MCF 10A (cell line): ENCODE measurements around the gene MEI1. TPM values are rescaled to one million over a fixed set of nuclear protein-coding genes. Genes with fewer than 3 reads are reported as not detected.
"Not testable (repeated sequence)": the region's sequence is repeated elsewhere in the genome, so short reads cannot be mapped to it uniquely, and the experiment has no call there.

ENCODE experiments used
- BruUV-seq: library from RNA; stranded (reverse); fragments of 400-500 nt; replicated peaks from 2 replicates; lab custom pipeline; 2021; lab: Mats Ljungman, UMichigan
- CTCF ChIA-PET: fragments of 300-600 bp; sonication (Branson Sonifier 250); formaldehyde crosslinking; extraction: SDS; loops from one replicate; lab custom pipeline; 2021; ENCODE audit warnings: antibody characterized with exemption, inconsistent platforms; lab: Yijun Ruan, JAX
- POLR2A ChIA-PET: fragments of 300-600, 350-650 bp; sonication (Branson Sonifier 250); formaldehyde crosslinking; extraction: SDS; loops from one replicate; lab custom pipeline; 2020; ENCODE audit warnings: antibody characterized with exemption, inconsistent platforms; lab: Yijun Ruan, JAX
- DNase-seq: peaks from one replicate; pipeline ENCODE4 v3.0.0-alpha.2; 2018; ENCODE audit not compliant: unreplicated experiment
- H3K27ac Mint-ChIP-seq: one replicate; pipeline ENCODE4 v1.8.0; 2022; ENCODE audit warnings: mild to moderate bottlenecking, low read depth, mixed read lengths; ENCODE audit not compliant: unreplicated experiment
- H3K27me3 Mint-ChIP-seq: one replicate; pipeline ENCODE4 v1.8.0; 2022; ENCODE audit warnings: mixed read lengths; ENCODE audit not compliant: insufficient read depth, unreplicated experiment
- H3K36me3 Mint-ChIP-seq: one replicate; pipeline ENCODE4 v1.8.0; 2022; ENCODE audit warnings: mild to moderate bottlenecking, moderate library complexity, mixed read lengths; ENCODE audit not compliant: insufficient read depth, unreplicated experiment
- H3K4me1 Mint-ChIP-seq: one replicate; pipeline ENCODE4 v1.8.0; 2022; ENCODE audit warnings: mixed read lengths; ENCODE audit not compliant: insufficient read depth, unreplicated experiment
- H3K4me3 Mint-ChIP-seq: one replicate; pipeline ENCODE4 v1.8.0; 2022; ENCODE audit warnings: mild to moderate bottlenecking, moderate library complexity, mixed read lengths; ENCODE audit not compliant: unreplicated experiment
- H3K9me3 Mint-ChIP-seq: one replicate; pipeline ENCODE4 v1.8.0; 2022; ENCODE audit warnings: mixed read lengths; ENCODE audit not compliant: unreplicated experiment
- CTCF ChIP-seq: fragments of 200-600 bp; IDR thresholded peaks from one replicate; pipeline ENCODE4 v1.8.0; 2022; ENCODE audit warnings: antibody characterized with exemption, mild to moderate bottlenecking; ENCODE audit not compliant: unreplicated experiment
- intact Hi-C: fragments of 100-400 bp; cut with micrococcal nuclease; formaldehyde crosslinking; loops from 2 replicates; pipeline ENCODE4 v1.14.1; 2022
- total RNA-seq: library from RNA; stranded (reverse); gene quantifications from 2 replicates; pipeline ENCODE4 v1.2.3, GENCODE V29; 2022

Gene MEI1
- total RNA-seq, 1 experiment from 2014 or later = not detected

GRCh38 chr22:41682033-41682807 lies 17.1 kb upstream of the MEI1 start:
- CTCF ChIA-PET = interaction anchor here (0.7 kb wide), 1 partner anchor 15 kb away, joined by 3 read pairs; no protein-coding TSS in a partner anchor
- H3K9me3 Mint-ChIP-seq = no peaks in the 10 kb centered on the region
- peaks cover 18% of the 10 kb centered on the region for H3K4me1 Mint-ChIP-seq
- no peaks in the 10 kb centered on the region for H3K27me3 Mint-ChIP-seq
- BruUV-seq = TSS peak; percentile 63
- DNase-seq = peak; percentile 85
- intact Hi-C loops = loop anchor here (2.0 kb wide), 1 partner anchor 15 kb away; no protein-coding TSS in a partner anchor
- POLR2A ChIA-PET = interaction anchor here (0.6 to 2.3 kb wide), 4 partner anchors 8 to 255 kb away, joined by 3 to 17 read pairs (median 3); partner anchors contain the start of gene SREBF2
- H3K36me3 Mint-ChIP-seq = peaks cover 44% of the 10 kb centered on the region
- peak overlapping the region; percentile 87 for H3K4me3 Mint-ChIP-seq
- peak overlapping the region; percentile 90 for H3K27ac Mint-ChIP-seq
- TF ChIP-seq CTCF = no peak

- DNase-seq = no peak
- ChIA-PET CTCF (interaction anchor here (0.6 to 0.9 kb wide), 3 partner anchors 10 to 182 kb away, joined by 3 to 5 read pairs (median 3); no protein-coding TSS in a partner anchor), POLR2A (interaction anchor here (0.7 kb wide), 1 partner anchor 584 kb away, joined by 4 read pairs; no protein-coding TSS in a partner anchor)
- no TSS peak for BruUV-seq
- intact Hi-C loops = loop anchor here (2.0 kb wide), 1 partner anchor 16 kb away; no protein-coding TSS in a partner anchor
- Mint-ChIP-seq H3K4me3 (peak overlapping the region; percentile 87), H3K27ac (peak overlapping the region; percentile 90), H3K4me1 (peaks cover 18% of the 10 kb centered on the region), H3K27me3 (no peaks in the 10 kb centered on the region), H3K36me3 (peaks cover 36% of the 10 kb centered on the region), H3K9me3 (no peaks in the 10 kb centered on the region)
- TF ChIP-seq CTCF = no peak
These were observed 16.3 kb upstream of the MEI1 start for GRCh38 chr22:41683052-41683451.

DNA sequence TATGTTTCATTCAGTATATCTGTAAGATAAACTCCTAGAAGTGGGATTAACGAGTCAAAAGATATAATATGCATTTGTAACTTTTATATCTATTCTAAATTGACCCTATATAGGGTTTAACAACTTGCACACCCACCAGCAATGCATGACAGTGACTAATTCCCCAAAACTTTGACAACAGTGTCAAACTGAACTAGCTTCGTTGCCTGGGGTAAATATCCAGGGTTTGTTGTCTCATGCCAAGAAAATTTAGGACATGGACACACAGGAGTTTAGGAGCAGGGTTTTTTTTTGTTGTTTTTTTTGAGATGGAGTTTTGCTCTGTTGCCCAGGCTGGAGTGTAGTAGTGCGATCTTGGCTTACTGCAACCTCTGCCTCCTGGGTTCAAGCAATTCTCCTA lies 15.7 kb upstream of the MEI1 start:
- no peak for DNase-seq
- intact Hi-C loops = loop anchor here (2.0 kb wide), 1 partner anchor 17 kb away; no protein-coding TSS in a partner anchor
- H3K4me1 Mint-ChIP-seq = peaks cover 18% of the 10 kb centered on the region
- no TSS peak for BruUV-seq
- TF ChIP-seq CTCF = no peak
- POLR2A ChIA-PET = interaction anchor here (0.7 kb wide), 1 partner anchor 585 kb away, joined by 4 read pairs; no protein-coding TSS in a partner anchor
- peak overlapping the region; percentile 87 for H3K4me3 Mint-ChIP-seq
- CTCF ChIA-PET = interaction anchor here (0.6 to 2.4 kb wide), 4 partner anchors 11 to 181 kb away, joined by 3 to 10 read pairs (median 4); no protein-coding TSS in a partner anchor
- H3K36me3 Mint-ChIP-seq = peaks cover 32% of the 10 kb centered on the region
- no peaks in the 10 kb centered on the region for H3K27me3 Mint-ChIP-seq
- no peak overlapping the region for H3K27ac Mint-ChIP-seq
- no peaks in the 10 kb centered on the region for H3K9me3 Mint-ChIP-seq

DNA sequence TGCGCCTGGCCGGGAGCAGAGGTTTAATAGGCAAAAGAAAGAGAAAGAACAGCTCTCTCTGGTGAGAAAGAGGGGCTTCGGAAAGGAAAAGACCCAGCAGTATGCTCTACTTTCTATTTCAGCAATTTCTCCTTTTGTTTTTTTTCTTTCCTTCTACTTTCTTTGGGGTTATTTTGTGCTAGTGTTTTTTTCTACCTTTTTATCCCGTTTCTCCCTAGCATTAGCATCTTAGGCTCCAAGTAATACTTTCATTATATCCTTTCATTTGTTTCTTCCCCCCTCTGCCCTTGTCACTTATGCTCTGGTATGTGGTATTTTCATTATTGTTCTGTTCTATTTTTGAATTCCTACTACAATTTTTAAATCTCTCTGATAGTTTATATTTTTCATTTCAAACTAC lies 15.1 kb upstream of the MEI1 start:
- ChIA-PET CTCF (interaction anchor here (2.4 kb wide), 1 partner anchor 13 kb away, joined by 10 read pairs; no protein-coding TSS in a partner anchor), POLR2A (no interaction called here)
- no TSS peak for BruUV-seq
- intact Hi-C loops = no loop called here
- H3K4me1 Mint-ChIP-seq = peaks cover 18% of the 10 kb centered on the region
- no peak for DNase-seq
- H3K9me3 Mint-ChIP-seq = no peaks in the 10 kb centered on the region
- H3K4me3 Mint-ChIP-seq = peak overlapping the region; percentile 26
- H3K36me3 Mint-ChIP-seq = peaks cover 35% of the 10 kb centered on the region
- no peaks in the 10 kb centered on the region for H3K27me3 Mint-ChIP-seq
- TF ChIP-seq CTCF = no peak
- peak overlapping the region; percentile 73 for H3K27ac Mint-ChIP-seq

DNA sequence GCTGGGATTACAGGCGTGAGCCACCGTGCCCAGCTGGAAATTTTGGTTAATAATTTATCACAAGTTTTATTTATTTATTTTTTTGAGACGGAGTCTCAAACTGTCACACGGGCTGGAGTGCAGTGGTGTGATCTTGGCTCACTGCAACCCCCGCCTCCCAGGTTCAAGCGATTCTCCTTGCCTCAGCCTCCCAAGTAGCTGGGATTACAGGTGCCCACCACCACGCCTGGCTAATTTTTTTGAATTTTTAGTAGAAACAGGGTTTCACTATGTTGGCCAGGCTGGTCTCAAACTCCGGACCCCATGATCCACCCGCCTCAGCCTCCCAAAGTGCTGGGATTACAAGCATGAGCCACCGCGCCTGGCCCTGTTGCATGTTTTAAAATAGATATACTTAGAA lies 12.4 kb upstream of the MEI1 start:
- intact Hi-C loops, H3K27ac Mint-ChIP-seq, BruUV-seq, DNase-seq, H3K9me3 Mint-ChIP-seq, H3K27me3 Mint-ChIP-seq: not testable (repeated sequence)
- ChIA-PET POLR2A (interaction anchor here (0.6 to 3.5 kb wide), 14 partner anchors 10 to 1099 kb away, joined by 3 to 35 read pairs (median 5); partner anchors contain the start of genes CCDC134, DESI1, SREBF2 and XRCC6), CTCF (interaction anchor here (0.6 to 3.7 kb wide), 5 partner anchors 11 to 665 kb away, joined by 3 to 22 read pairs (median 3); no protein-coding TSS in a partner anchor)
- Mint-ChIP-seq H3K36me3 (peaks cover 31% of the 10 kb centered on the region), H3K4me1 (peaks cover 12% of the 10 kb centered on the region), H3K4me3 (peak overlapping the region; percentile 96)
